GM21619 (cell line): Measurements from ENCODE around the gene CTNND2.

Experiments used
- ATAC-seq: cut with Tn5 transposase; IDR thresholded peaks from one replicate; pipeline ENCODE4 v1.9.1; 2021; ENCODE audit not compliant: unreplicated experiment

CTNND2 gene, protein sequence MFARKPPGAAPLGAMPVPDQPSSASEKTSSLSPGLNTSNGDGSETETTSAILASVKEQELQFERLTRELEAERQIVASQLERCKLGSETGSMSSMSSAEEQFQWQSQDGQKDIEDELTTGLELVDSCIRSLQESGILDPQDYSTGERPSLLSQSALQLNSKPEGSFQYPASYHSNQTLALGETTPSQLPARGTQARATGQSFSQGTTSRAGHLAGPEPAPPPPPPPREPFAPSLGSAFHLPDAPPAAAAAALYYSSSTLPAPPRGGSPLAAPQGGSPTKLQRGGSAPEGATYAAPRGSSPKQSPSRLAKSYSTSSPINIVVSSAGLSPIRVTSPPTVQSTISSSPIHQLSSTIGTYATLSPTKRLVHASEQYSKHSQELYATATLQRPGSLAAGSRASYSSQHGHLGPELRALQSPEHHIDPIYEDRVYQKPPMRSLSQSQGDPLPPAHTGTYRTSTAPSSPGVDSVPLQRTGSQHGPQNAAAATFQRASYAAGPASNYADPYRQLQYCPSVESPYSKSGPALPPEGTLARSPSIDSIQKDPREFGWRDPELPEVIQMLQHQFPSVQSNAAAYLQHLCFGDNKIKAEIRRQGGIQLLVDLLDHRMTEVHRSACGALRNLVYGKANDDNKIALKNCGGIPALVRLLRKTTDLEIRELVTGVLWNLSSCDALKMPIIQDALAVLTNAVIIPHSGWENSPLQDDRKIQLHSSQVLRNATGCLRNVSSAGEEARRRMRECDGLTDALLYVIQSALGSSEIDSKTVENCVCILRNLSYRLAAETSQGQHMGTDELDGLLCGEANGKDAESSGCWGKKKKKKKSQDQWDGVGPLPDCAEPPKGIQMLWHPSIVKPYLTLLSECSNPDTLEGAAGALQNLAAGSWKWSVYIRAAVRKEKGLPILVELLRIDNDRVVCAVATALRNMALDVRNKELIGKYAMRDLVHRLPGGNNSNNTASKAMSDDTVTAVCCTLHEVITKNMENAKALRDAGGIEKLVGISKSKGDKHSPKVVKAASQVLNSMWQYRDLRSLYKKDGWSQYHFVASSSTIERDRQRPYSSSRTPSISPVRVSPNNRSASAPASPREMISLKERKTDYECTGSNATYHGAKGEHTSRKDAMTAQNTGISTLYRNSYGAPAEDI (N-terminal part only)

DNA sequence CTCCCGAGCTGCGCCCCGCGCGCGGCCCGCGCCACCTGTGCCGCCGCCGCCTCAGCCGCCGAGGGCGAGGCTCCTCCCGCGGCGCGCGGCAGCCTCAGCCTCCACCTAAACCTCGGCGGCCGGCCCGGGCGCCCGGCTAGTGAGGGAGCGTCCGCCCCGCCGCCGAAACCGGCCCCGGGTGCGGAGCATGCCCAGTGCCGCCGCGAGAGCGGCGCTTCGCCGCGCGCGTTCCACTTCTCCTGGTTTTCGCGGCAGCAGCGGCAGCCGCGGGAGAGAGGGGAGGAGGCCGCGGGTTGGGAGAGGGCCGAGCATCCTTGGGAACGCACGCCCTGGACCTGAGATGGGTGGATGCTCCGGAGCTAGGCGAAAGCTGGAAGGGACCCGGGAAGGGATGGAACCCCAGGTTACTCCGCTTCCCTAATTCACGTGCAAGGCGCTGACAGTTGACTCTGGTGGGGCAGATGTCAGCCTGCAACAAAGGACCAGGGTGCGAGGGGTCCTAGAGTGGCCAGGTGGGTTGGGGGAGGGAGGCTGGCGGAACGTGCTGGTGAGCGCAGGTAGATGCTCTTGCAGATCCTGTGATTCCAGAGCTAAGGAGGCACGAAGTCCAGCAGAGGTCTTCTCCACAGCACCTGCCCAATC is at the start of gene CTNND2:
Gene CTNND2 (minus strand): TSS at position 182 of the 642 bp plus-strand sequence. CDS start 593 bp downstream, outside the sequence.
- no peak for ATAC-seq

DNA sequence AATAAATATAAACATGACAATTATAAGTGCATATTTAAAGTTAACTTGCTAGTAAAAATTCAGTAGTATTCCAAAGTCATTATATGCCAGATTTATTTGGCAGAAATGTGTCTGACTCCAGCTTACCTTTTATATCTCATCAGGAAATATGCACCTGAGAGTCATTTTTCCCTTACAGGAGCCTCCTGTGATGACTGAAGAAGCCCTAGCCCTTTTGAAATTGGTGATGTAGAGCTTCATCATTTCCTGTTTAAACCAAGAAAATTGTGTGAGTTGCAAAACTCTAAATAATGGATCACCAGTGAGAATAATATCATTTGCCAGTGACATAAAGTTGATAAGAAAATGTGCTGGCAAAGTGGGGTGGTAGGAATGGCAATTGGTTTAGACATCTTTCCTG is 42.1 kb upstream of the CTNND2 start:
- ATAC-seq: no peak

DNA sequence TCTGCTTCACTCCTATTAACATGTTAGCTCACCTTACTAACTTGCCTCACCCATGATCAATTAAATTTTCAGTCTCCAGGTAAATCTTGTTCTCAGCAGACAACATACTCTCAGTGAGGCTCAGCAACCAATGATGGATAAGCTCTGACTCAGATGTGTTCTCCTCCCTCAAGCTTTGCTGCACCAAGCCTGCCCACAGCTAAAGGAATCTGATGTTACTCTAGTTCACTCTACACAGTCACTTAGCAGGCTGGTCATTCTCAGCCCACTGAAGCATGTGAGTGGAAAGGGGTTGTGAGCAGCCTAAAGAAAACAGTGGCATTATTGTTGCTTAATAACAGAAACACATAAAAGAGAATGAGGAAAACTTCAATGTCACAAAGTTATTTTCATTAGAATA is 37.3 kb upstream of the CTNND2 start:
- ATAC-seq: no peak

DNA sequence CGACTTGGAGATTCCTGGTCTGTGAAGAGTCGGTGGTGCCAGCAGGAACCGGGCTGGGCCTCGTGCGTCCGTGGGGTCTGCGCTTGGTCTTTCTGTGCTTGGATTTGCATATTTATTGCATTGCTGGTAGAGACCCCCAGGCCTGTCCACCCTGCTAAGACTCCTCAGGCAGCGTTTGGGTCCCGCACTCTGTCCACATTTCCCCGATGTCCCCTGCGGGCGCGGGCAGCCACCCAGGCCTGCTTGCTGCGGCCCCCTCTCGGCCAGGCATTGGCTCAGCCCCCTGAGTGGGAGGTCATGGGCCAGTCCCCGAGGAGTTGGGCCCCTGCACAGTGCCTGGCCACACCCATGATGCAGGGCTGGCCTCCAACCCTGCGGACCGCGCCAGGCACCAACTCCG is 27.4 kb upstream of the CTNND2 start:
- ATAC-seq: no peak

DNA sequence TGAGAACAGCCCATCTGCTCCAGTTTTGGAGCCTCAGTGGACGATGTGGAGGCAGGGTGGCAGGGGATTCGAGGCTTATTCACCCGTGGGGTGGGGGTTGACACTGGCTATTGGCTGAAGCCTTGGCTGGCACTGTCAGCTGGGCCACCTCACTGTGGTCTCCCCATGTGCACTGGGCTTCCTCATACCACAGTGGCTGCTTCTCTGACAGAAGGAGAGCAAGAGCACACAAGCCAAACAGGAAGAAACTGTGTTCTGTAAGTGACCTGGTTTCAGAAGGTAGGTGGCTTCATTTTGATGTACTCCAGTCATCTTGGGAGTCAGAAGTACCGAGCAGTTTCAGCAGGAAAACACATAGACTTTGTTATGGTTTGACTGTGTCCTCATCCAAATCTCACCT is 24.7 kb upstream of the CTNND2 start:
- ATAC-seq: no peak

DNA sequence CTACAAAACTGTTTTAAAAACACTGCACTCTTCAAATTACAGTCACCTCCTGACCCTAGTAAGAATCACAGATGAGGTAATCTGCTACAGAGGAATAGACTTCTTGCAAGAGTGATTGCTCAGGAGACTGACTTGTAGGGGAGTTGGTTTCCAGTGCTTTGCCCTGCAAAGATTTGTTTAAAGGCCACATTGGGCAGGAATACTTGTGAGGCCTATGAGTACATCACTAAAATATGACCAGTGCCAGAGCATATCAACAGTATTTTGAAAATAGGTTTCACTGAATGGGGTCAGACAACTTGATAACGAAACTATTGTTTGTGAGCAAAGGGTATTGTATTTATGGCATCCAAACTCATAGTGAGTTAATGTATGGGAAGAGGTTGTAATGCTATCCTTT is 21.5 kb upstream of the CTNND2 start:
- ATAC-seq: no peak

DNA sequence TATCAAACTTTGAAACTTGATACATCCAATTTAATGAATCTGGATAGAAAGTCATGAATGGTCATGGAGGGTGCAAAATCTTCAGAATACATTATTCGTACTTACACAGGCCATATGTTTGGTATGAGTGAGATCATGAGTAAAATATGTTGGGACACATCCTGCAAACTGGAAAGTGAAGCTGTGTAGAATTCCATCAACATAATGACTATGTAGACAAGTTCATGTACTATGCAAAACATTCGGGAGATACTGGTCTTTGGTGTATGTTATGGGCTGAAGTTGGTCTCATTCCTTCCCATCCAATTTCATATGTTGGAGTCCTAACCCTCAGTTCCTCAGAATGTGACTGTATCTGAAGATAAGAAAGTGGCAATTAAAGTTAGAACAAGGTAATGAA is 18.1 kb upstream of the CTNND2 start:
- no peak for ATAC-seq

DNA sequence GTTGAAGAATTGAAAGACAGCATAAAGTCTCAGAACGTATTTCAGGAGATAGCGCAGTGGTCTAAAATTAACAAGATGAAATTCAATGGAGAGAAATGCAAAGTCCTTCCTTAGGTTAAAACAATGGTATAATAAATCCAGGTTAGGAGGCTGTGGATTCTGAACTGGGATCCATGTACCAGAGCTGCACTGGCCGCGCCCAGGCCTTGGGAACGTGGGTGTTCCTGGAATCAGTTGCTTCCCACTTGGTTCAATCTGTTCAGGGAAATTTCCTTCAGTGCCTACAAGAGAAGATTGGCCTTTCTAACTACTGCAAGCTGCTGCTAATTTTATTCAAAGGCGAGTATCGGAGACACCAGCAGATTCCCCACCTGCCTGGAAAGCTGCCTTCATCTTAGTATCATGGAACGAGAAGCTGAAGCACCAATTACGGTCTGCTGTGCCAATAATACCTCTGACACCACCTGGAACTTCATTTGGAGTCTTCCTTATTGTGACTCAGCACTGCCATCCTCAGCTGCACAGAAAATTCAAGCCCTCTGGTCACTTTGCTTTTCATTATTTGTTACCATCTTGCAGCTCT is 14.3 kb upstream of the CTNND2 start:
- no peak for ATAC-seq

DNA sequence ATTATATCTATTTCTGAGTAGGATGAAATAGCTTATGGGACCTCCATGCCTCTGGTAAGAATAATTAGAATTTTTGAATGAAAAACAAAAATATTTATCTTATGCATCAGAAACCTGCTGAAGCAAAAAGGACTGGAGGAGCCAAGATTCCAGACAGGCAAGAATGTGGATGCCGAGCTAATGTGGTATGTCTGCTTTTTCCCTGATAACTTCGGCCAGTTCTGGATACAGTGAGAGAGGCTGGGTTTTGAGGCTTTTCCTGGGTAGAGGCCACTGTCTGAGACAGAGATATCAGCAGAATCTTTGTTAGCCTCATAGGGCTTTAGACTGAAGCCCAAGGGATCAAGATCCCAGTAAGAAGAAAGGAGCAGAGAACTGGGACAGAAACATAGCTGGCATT is 5.2 kb upstream of the CTNND2 start:
- no peak for ATAC-seq

DNA sequence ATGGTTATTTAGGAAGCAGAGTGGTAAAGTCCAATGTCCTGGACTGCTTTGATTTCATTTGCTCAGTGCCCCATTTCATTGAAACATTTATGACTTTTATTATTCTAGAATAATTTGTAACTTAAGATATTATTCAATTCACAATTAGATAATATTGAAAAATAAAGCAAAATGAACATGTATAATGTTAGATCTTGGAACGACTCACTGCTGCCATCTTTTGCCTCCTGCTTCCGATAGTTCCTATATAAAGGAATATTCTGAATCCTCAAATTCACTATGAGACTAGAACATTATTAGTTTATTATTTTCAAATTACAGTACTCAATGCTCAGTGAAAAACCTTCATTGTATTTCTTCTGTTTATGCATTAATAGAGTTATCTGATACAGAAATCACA is 2.3 kb upstream of the CTNND2 start:
- ATAC-seq: no peak

DNA sequence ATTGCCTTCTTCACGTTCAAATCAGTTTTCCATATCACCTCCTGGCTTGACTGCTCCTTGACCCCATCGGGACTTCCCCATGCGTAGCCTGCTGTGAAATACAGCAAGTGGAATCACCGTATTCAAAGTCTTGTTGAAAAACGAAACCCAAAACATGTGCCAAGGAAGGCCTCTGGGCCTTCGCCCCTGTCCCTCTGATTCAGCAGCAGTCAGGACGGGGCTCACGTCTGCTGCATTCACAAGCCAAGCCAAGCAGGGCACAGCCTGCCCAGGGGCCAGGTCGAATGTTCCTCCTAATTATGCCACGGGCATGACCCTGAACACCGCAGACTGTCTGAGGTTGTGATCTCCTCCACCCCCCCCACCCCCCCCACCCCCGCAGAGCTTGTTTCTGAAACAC is 960 bp upstream of the CTNND2 start:
- ATAC-seq: no peak

DNA sequence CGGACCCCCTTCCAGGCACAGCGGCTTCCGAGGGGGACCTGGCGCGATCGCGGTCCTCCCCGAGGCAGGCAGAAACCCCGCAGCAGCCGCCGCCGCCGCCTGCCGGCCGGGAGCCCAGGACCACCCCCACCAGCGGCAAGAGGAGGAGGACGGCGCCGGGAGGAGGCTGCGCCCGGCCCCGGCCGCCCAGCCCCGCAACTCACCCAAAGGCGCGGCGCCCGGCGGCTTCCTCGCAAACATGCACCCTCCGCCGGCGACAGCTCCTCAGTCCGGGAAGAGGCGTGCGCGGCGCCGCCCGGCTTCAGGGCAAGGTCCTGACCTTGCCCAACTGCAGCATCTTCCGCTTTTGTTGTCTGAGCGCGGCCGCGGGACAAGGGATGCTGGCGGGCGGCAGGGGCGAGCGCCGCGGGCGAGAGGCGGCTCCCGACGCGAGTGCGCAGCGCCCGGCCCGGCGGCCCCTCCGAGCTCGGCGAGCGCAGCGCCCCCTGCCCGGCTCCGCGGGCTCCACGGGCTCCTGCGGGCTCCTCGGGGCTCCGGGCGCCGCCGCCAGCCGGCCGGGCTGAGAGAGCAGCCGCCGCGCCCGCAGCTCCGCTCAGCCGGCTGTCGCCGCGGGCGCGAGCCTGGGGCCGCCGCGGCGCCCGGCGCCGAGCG is 507 bp downstream of the CTNND2 start:
- ATAC-seq: no peak

DNA sequence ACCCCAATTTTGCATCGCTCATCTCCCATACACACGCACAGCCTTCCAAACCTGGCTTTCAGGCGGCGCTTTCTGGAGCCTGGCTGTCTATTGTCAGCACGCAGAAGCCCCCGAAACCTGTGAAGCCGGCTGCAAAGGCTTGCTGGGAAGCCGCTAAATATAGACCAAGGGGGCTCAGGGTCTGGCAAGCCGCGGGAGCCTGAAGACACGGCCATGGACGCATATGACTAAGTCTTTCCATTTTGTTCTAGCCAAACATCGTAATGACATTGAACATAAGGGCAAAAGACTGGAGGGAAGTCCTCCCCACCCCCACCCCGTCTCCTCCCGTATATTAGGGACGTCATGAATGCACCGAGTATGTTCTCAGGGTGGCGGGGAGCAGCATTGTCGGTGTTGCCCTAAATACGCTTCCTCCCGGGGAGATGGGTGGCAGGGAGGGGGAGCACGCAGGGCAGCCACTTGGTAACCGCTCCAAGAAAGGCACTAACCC is 1.1 kb downstream of the CTNND2 start:
- ATAC-seq: no peak

DNA sequence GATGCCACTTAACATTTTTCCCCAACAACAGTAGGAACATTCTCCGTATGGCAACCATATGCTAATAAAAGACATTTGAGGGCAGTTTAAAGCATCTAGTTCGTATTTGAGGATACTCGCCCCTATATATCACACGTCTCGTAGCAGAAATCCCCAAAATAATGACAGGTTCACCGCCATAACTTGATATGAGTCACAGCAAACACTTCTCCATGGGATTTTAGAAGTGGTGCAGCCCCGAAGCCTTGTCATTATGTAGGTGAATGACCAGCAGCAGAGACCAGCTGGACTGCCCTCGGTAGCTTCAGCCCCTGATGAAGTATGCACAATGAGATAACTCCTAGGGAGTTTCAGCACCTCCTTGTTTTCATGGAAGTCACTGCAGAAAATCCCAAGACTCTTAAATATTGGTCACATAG is 2.0 kb downstream of the CTNND2 start:
- no peak for ATAC-seq

DNA sequence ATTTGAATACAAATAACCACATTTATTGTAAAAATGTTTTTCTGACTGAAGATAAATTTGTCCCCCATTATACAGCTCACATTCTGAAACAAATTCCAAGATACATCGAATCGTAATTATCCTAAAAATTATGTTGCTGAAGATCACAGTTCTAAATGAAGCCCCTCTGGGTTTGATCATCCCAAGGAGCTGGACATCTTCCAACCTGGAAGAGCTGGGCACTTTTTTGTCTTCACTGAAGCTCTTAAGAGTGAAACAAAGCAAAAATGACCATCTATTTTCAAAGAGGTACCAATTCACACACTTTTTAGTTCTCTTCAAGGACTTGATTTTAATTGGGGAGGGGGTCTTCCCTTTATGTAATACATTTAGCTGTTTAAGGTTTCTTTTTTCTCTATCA is 5.5 kb downstream of the CTNND2 start:
- ATAC-seq: no peak

DNA sequence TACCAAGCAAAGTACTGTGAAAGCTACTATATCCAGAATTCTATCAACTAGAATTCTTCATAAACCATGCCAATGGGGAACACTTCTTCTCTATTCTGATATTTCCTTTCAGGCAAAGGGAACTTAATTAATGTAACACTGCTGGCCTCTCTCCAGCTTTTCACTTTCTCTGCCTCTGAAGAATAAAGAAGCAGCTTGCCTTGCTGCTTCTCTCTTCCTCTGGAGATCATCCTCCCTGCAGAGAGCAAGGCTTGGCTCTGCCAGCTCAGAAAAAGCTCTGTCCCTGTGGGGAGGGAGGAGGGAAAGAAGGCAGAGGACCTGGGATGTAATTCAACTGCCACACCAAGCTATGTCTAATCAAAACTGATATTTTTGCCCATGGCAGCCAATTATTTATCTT is 6.5 kb downstream of the CTNND2 start:
- no peak for ATAC-seq

DNA sequence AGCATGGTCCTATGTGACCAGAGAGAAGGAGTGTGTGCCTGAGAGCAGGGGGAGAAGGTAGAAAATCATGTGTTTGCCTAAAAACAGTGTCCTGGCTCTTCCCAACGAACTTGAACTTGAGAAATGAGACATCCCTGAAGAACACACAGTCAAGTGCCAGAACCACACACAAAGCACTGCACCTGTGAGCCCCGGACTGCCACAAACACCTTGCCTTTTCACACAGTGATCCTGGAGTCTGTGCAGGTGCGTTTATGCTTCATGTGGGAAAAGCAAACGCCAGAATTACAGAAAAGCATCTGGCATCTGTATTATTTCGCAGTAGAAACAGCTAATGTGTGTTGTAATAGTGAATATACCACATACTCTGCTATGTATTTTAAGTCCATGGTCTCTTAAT is 9.3 kb downstream of the CTNND2 start:
- ATAC-seq: no peak

DNA sequence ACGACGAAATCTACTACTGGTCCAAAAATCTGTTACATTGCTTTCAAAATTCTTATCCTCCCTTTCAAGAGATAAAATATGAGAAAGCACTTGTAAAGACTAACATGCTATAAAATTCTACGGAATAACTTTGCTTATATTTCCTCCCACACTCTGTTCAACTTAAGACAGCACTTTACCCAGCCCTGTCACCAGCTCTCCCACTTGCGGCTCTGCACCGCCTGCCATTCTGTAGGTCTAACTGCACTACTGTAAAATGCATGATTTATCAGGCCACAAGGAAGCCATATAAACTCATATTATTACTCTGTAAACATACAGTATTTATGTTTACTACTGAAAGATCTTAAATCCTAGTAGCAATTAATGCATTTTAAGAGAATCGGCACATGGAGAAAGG is 11.4 kb downstream of the CTNND2 start:
- no peak for ATAC-seq

DNA sequence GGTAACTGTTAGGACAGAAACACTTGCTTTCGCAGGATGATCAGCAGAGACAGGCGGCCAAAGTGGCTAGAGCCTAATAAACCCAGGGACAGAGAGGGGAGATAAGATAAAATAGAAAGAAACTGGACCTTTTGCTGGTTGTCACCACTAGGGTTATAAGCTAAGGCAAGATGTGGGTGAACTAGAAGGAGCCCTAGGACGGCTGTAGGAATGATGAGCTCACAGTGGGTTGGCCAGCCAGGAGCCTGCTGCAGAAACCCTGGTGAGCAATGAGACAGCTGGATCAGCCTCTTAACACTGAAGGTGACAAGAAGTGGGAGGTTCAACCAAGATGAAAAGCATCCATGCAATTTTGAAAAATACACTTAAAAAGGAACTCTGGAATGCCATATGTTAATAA is 13.5 kb downstream of the CTNND2 start:
- ATAC-seq: no peak

DNA sequence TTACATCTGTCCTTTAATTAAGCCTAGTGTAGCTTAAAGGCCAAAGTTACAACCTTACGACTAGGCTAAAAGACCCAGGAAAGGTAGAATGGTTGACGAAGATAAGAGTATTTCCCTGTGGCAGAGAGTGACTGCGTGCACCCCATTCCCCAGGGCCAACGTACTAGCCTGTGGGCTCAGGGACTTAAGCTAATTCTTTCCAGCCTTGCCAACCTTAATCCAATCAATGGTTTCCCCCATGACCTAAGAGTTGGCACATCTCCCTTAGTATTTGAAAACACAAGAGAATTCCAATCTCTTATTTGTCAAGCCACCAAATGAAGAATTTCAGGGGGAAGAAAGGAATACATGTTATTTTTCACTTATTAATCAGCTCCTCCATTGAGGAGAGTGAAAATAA is 16.0 kb downstream of the CTNND2 start:
- no peak for ATAC-seq
